Measurements from ENCODE around the gene RDH5.

The RDH5 gene

DNA sequence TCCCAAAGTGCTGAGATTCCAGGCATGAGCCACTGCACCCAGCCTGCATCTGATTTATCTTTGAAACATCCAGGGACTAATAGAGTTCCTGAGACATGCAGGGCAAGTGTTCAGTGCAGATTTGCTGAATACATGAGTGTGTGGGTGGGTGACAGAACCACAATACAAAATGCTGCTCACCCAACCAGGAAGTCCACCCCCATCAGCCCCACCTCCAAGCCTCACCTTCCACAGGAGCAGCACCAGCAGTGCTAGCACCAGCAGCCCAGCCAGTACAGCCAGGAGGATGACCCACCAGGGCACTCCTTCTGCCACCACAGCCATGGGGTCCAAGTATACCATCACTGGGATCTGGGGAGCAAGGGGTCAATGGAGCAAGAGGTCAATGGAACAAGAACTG lies 32.4 kb upstream of the RDH5 start:
- no peak for DNase-seq (ENCODE audit: low read depth)
- no peak overlapping the region for H3K4me3 ChIP-seq (ENCODE audit: low read depth, low read length)
- TF ChIP-seq, protein P1, sequence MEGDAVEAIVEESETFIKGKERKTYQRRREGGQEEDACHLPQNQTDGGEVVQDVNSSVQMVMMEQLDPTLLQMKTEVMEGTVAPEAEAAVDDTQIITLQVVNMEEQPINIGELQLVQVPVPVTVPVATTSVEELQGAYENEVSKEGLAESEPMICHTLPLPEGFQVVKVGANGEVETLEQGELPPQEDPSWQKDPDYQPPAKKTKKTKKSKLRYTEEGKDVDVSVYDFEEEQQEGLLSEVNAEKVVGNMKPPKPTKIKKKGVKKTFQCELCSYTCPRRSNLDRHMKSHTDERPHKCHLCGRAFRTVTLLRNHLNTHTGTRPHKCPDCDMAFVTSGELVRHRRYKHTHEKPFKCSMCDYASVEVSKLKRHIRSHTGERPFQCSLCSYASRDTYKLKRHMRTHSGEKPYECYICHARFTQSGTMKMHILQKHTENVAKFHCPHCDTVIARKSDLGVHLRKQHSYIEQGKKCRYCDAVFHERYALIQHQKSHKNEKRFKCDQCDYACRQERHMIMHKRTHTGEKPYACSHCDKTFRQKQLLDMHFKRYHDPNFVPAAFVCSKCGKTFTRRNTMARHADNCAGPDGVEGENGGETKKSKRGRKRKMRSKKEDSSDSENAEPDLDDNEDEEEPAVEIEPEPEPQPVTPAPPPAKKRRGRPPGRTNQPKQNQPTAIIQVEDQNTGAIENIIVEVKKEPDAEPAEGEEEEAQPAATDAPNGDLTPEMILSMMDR (IDR thresholded peaks at IDR 0.05; ENCODE audit: control insufficient read depth, extremely low read depth, insufficient read depth): no peak

DNA sequence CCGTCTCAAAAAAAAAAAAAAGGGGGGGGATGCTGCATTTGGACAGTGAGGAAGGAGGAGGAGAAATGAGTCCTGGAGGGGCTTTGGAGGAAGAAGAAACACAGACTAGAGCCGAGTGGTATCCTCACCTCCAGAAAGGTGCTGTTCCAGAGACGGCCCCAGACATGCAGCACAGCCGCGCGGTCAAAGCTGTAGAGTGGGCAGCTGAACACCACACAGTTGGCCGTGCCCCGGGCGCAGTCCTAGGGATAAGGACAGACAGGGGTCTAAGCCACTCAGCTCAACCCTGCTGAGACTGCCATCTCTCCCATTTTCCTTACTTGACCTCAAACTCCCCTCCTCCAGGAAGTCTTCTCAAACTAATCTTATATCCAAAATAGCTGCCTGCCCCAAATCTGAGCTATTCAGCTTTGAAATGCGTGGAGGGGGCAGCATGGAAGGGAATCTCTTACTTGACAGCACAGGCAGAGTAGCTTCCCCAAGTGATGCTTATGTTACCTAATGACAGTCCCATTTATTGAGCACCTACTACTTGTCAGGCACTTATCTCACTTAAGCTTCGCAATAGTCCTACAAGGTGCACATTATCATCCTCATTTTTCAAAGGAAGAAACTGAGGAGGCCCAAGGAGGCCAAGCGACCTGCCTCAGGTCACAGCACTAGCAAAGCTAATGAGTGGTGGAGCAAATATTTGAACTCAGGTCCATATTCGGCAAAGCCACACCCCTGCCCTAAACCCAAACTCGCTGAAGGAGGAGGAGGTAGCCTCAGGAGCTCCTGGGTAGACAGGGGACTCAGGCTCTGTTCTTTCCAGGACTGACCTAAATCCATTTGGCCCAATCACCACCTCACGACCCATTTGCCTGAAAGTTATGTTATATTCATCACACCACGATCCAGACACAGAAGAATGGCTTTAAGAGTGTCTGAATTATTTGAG lies 31.2 kb upstream of the RDH5 start:
- H3K4me3 ChIP-seq (ENCODE audit: low read depth, low read length): no peak overlapping the region
- TF ChIP-seq, protein P1 (IDR thresholded peaks at IDR 0.05; ENCODE audit: control insufficient read depth, extremely low read depth, insufficient read depth): no peak
- DNase-seq (ENCODE audit: low read depth): no peak

DNA sequence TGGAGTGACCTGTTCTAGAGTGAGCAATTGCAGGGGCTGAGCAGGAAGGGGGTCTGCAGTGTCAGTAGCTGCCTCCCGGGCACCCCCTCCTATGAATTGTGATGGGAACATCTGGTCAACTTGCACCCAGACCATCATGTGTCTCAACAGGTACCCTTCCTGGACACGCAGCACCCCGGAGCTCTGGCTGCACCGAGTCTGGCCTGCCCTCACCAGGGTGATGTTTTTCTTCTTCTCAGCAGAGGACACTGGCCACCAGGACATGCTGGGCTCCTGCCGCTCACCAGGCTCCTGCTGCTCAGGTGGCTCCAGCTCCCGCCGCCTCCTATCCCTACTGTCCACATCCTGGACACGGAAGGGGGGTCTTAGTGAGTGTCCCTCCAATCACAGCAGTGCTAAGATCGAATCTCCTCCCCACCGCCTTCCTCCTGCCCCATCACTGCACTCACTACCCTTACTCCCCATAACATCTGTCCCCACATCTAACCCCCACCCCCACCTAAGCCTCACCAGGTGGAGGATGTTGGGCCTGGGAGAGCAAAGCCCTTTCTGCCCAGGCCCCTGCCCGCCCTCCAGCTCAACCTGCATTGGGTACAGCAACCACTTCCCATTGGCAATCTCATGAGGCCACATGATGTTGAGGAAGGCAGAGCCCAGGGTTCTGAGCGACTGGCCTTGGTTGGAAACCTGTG lies 27.4 kb upstream of the RDH5 start:
- TF ChIP-seq, protein P1 (IDR thresholded peaks at IDR 0.05; ENCODE audit: control insufficient read depth, extremely low read depth, insufficient read depth): no peak
- no peak overlapping the region for H3K4me3 ChIP-seq (ENCODE audit: low read depth, low read length)
- DNase-seq (ENCODE audit: low read depth): no peak

DNA sequence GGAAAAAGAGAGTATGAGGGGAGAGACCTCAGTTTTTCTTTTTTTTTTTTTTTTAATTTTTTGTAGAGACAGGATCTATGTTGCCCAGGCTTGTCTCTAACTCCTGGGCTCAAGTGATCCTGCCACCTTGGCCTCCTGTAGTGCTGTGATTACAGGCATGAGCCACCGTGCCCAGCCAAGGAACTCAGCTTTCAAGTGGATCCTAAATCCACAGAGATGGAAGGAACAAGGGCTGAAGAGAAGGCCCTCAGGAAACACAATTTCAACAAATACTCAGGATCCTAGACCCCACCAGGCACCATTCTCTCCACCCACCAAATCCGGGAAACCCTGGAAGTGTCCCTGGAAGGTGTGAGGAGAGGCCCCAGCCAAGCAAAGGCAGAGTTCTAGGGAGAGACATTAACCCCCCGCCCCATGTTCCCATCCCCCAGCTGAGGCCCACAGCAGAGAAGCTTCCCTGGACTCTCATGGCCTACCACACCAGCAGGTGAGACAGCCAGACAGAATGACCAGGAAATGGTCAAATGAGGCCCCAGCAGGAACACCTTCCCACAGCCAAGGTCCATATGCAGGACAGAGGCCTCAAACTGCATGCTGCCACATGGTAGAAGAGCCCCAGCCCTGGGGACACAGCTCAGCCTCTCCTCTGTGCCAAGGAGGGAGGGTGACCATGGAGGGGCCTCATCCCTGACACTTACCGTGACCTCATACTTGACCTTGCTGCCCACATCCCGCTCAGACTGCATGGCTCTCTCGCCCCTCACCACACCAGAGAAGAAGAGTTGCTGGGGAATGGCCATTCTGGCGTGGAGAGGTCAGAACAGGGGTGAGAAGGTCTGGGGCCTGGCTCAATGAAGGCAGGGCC lies 26.6 kb upstream of the RDH5 start:
- TF ChIP-seq, protein P1 (IDR thresholded peaks at IDR 0.05; ENCODE audit: control insufficient read depth, extremely low read depth, insufficient read depth): no peak
- no peak overlapping the region for H3K4me3 ChIP-seq (ENCODE audit: low read depth, low read length)
- DNase-seq (ENCODE audit: low read depth): no peak

DNA sequence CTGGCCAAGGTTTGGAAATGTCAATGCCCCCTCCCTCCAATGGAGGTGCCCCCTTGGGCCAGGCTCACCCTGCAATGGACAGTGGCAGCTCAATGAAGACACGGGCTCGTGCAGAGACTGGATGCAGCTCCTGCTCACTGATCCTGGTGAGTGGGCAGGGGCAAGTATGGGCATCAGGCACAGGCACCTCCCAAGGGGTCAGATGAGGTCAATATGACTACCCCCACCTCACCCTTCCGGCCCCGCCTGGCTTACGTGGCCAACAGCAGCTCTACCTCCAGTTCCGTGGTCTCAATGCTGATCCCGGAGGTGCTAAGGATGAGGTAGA lies 26.0 kb upstream of the RDH5 start:
- TF ChIP-seq, protein P1 (IDR thresholded peaks at IDR 0.05; ENCODE audit: control insufficient read depth, extremely low read depth, insufficient read depth): no peak
- no peak for DNase-seq (ENCODE audit: low read depth)
- no peak overlapping the region for H3K4me3 ChIP-seq (ENCODE audit: low read depth, low read length)

DNA sequence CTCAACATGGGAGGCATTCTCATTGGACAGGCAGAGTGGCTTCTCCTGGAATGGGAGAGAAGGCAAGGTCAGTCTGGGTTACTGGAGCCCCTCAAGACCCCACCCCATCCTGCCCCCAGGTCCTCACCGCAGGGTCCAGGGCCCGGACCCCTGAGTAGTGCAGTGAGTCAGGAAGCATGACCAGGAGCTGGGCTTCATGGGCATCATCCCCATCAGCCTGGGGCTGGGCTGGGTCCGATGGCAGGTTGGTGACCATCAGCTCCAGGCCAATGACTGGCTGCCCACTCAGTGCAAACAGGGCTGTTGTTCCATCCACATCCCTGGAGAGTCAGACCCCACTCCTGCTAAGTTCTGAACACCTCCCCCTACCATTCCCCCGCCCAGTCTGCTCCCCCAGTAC lies 25.5 kb upstream of the RDH5 start:
- H3K4me3 ChIP-seq (ENCODE audit: low read depth, low read length): no peak overlapping the region
- TF ChIP-seq, protein P1 (IDR thresholded peaks at IDR 0.05; ENCODE audit: control insufficient read depth, extremely low read depth, insufficient read depth): no peak
- DNase-seq (ENCODE audit: low read depth): no peak

Data from LNCaP clone FGC (cell line).